GM21737 (cell line): ENCODE results near the gene DHRS7C.
"Not testable (repeated sequence)": the region's sequence is repeated elsewhere in the genome, so short reads cannot be mapped to it uniquely, and the experiment has no call there.

Experiments
- ATAC-seq: cut with Tn5 transposase; IDR thresholded peaks from one replicate; pipeline ENCODE4 v1.9.1; 2021; ENCODE audit warnings: mild to moderate bottlenecking, moderate library complexity; ENCODE audit not compliant: unreplicated experiment

The DHRS7C gene

GRCh38 chr17:9811086-9811485 is 19.7 kb upstream of the DHRS7C start:
- ATAC-seq, result no peak

DNA sequence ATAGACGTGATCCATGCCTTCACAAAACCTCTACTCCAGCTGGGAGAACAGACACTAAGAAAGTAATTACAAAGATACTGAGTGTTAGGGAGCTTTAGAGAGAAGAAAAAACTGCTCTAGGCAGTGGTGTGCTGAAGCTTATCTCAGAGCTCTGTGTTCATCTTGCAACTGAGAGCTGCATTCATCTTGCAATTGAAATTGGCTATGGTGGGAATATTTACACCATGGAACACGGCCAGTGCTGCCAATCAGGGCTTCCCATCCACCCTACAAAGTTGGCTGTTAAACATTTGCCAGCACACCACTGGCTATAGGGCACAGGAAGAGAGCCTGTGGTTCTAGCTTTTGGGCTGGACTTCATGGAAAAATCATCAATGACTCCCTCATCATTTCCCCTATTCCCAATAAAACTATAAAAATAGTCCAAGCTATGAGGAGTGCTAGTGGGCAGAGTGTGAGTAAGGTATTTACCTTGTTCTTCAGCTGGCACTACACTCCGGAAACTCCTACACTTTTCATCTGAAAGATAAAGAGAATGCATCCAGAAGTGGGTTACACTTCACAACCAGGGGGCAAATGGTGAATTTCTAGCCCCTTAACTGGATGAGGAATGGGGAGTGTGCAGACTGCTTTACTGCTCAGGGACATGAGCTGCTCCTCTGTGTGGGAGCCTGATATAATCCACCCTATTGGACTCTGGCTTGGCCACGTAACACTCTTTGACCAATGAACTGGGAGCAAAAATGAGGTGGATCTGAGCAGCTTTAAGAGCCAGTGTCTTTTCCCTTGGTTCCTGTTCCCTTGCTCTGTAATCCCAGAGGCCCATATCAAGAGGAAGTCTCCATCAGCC is 18.9 kb upstream of the DHRS7C start:
- ATAC-seq, result no peak

GRCh38 chr17:9809409-9809808 is 18.0 kb upstream of the DHRS7C start:
- no peak for ATAC-seq

DNA sequence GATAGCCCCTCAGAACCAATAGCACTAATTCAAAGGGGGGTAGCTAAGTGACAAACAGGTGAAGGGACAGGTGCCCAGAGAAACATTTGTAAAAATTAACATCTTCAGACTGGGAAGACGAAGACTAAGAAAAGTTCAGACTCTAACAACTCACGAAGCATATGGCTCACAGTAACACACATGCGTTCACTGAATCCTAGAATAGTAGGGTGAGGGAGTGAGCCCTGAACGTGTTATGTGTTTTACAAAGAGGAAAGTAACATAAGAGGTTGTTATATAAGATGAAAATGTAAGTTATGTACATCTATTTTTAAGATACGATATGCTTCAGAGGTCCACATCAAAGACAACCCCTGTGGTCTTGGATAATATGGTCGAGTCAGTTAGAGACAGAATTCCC is 15.3 kb upstream of the DHRS7C start:
- no peak for ATAC-seq

GRCh38 chr17:9805769-9806168 is 14.4 kb upstream of the DHRS7C start:
- ATAC-seq, result no peak

DNA sequence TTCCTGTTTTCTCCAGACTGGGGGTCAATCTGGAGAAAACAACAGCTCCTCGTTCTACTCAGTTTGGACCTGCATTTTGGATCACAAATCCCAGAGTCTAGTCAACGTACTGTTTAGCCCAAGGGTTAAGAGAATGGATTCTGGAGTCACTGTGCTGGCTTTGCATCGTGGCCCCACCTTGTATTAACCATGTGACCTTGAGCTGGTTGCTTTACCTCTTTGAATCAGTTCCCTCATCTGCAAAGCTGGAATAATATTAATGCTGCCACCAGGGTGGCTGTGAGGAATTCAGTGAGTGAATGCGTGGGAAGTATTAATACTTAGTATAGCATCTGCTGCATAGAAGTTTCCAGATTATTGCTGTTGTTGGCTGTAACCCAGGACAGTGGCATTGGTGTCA is 11.3 kb upstream of the DHRS7C start:
- ATAC-seq, result no peak

- no peak for ATAC-seq
Observed at GRCh38 chr17:9802294-9802693, 10.9 kb upstream of the DHRS7C start.

GRCh38 chr17:9801505-9801904 is 10.1 kb upstream of the DHRS7C start:
- no peak for ATAC-seq

DNA sequence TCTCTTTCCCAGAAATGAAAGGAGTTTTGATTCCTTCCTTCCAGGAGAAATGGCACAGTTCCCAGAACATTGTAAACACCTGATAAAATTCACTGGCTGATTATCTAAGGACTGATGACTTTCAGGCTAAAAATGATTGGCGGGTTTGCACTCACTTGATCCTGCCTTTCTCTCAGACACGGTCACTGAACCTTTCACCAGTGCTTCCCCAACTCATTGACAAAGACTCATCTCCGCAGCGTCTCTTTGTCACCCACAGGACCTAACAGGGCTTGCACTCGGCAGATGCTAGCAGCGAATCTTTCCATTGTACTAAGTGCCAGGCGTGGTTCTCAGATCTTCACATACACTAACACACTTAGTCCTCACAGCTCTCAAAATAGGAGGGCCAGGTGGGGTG is 7.3 kb upstream of the DHRS7C start:
- ATAC-seq, result no peak

GRCh38 chr17:9798008-9798407 is 6.6 kb upstream of the DHRS7C start:
- ATAC-seq, result no peak

GRCh38 chr17:9792181-9792840 is 919 bp upstream of the DHRS7C start:
- no peak for ATAC-seq

GRCh38 chr17:9790316-9790715 is 1.1 kb downstream of the DHRS7C start:
- ATAC-seq, result no peak

GRCh38 chr17:9788601-9789000 is 2.8 kb downstream of the DHRS7C start:
- ATAC-seq, result no peak

DNA sequence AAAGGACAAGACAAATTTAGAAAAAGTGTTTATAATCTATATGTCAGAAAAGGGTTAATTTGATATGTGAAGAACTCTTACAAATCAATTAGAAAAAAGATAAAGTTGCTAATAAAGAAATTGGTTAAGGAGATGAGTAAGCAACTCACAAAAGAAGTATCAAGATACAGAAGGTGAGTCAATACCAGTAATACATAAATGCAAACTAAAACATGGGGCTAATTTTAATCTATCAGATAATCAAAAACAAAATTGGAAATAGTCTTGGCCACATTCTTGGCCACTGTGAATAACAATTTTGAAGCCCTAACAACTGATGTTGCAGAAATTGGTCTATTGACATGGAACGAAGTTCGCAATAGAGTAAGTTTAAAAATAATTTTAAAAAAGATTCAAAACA is 6.8 kb downstream of the DHRS7C start:
- ATAC-seq, result no peak

DNA sequence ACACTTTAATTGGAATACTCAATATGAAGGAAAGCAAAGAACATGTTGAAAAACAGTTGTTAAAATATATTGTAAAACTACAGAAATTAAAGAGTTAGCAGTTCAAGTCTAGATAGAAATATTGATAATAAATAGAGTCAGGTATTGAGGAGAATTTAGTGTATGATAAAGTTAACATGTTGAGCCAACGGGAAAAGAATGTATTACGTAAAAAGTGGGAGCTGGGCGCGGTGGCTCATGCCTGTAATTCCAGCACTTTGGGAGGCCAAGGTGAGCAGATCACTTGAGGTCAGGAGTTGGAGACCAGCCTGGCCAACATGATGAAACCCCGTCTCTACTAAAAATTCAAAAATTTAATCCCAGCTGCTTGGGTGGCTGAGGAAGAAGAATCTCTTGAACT is 7.9 kb downstream of the DHRS7C start:
- ATAC-seq, result not testable (repeated sequence)

DNA sequence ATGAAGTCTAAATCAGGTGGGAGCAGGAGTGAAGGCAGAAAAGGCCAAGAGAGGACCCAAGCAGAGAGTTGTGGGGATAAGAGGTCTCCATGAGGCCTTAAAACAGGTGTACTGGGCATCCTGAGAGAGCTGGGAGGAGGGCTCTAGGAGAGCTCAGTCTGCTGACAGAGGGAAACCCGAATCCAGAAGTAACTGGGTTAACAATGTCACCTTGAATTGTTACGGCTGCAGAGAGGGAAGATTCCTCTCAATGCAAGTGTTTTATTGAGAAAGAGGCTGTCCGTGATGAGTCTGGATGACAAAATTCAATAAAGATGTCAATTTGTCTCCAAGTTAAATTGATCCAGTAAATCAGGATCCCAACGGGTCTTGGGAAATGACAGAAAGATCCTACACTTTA is 8.3 kb downstream of the DHRS7C start:
- ATAC-seq, result no peak

DNA sequence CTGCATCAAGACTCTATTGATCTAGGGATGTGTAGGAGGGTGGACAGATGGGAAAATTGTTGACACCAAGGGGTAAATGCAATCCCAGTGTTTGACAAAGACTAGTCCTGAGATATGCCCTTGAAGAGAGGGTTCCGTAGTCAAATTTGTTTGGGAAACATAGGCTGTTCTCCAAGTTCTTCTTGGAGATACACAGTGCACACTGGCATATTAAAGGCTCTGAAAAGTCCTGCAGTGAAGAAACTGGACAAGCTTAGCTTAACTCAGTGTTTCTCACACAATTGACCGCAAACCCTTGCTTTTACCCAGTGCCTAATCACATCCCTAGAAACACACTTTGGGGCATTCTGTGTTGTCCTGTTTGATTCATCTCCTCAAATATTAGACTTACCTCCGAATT is 10.8 kb downstream of the DHRS7C start:
- ATAC-seq, result no peak

DNA sequence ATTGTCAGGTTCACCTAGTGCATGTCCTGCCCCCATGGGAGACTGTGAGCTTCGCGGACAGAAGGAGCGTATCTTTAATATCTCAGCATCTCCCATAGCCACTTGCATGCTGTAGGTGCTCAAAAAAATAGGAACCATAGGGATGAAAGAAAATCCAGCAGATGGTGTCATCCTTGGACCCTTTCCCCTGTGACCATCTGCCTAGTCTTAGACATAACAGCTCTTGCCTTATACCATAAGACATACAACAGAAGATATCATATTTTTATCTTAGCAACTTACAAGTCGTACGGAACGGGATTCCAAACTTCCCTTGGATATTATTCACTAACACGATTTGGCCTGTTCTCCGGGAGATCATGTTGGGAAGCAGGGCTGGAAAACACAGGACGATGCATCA is 14.5 kb downstream of the DHRS7C start:
- ATAC-seq, result no peak

- no peak for ATAC-seq
Observed at GRCh38 chr17:9772658-9773057, 18.7 kb downstream of the DHRS7C start.

GRCh38 chr17:9771465-9771864 is 19.9 kb downstream of the DHRS7C start:
- ATAC-seq, result no peak

DNA sequence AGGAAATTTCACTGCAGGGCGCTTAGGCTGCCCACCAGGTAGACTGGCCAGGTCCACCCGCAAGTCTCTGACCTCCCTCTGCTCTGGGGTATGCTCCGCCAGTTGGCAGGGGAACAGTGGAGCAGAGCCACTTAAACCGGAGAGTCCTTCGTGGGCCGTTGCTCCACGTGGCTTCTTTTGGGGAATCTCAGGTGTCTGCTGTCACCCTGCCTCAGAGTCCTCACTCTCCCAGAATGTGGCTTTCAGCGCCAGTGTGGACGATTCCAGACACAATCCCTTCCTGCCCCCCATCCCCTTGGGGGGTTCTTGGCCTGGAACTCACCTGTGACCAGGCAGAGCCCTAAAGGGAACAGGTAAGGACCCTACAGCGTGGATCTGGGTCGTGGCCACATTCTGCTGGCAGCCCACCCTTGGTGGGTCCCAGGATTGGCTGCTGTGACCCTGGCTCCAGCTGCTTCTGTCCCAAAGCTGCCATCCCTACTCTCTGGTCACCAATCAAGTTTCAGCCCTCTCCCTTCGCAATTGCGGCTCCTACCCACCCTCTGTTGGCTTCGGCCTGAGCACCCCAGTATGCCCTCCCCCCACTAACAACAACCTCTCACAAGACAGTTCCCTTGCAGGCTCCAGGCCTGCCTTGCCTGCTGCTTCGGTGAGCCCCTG is 22.2 kb downstream of the DHRS7C start:
- ATAC-seq, result no peak

- no peak for ATAC-seq
Observed at GRCh38 chr17:9768381-9768934, 22.9 kb downstream of the DHRS7C start.
